Osteoblast (primary cell): Measurements from ENCODE around the gene MRPS34. TPM values are rescaled to one million over a fixed set of nuclear protein-coding genes. Genes with fewer than 3 reads are reported as not detected.
A peak's percentile ranks its signal among the peaks of the same experiment; 100 is the strongest.
"Not testable (repeated sequence)": the region's sequence is repeated elsewhere in the genome, so short reads cannot be mapped to it uniquely, and the experiment has no call there.

ENCODE experiments used
- DNase-seq: peaks from one replicate; pipeline ENCODE4 v3.0.0; 2011; ENCODE audit warnings: low spot score, mixed read lengths; ENCODE audit not compliant: insufficient read length; ENCODE audit errors: missing footprints
- H2AFZ ChIP-seq: 2 replicates; pipeline ENCODE4 v1.6.0; 2011; ENCODE audit warnings: mild to moderate bottlenecking, low read length
- H3K27ac ChIP-seq: 2 replicates; pipeline ENCODE4 v1.5.1; 2011; ENCODE audit warnings: mild to moderate bottlenecking, low read depth, low read length, moderate library complexity
- H3K27me3 ChIP-seq: 2 replicates; pipeline ENCODE4 v1.6.0; 2012; ENCODE audit warnings: mild to moderate bottlenecking, control low read depth, inconsistent platforms, low read length, moderate library complexity; ENCODE audit not compliant: insufficient read depth
- H3K36me3 ChIP-seq: 2 replicates; pipeline ENCODE4 v1.5.1; 2011; ENCODE audit warnings: mild to moderate bottlenecking, low read length, control low read depth, moderate library complexity; ENCODE audit not compliant: insufficient read depth
- H3K4me1 ChIP-seq: 2 replicates; pipeline ENCODE4 v1.5.1; 2011; ENCODE audit warnings: mild to moderate bottlenecking, low read length, control low read depth, moderate library complexity; ENCODE audit not compliant: insufficient read depth
- H3K4me2 ChIP-seq: 2 replicates; pipeline ENCODE4 v1.6.0; 2011; ENCODE audit warnings: mild to moderate bottlenecking, low read length; ENCODE audit not compliant: insufficient read depth
- H3K4me3 ChIP-seq: fragments of 200-600 bp; sonication (generic); 3 replicates; pipeline ENCODE4 v1.5.1; 2012; ENCODE audit warnings: mild to moderate bottlenecking, low read length, inconsistent platforms; ENCODE audit not compliant: insufficient read depth
- H3K79me2 ChIP-seq: 2 replicates; pipeline ENCODE4 v1.6.0; 2012; ENCODE audit warnings: mild to moderate bottlenecking, low read length, control low read depth, inconsistent platforms; ENCODE audit not compliant: insufficient read depth
- H3K9me3 ChIP-seq: 2 replicates; pipeline ENCODE4 v1.5.1; 2011; ENCODE audit warnings: low read depth, low read length, control low read depth
- H4K20me1 ChIP-seq: 2 replicates; pipeline ENCODE4 v1.6.0; 2012; ENCODE audit warnings: mild to moderate bottlenecking, low read length, control low read depth; ENCODE audit not compliant: insufficient read depth
- CTCF ChIP-seq: IDR thresholded peaks from 2 replicates; pipeline ENCODE4 v1.5.1; 2011; ENCODE audit warnings: mild to moderate bottlenecking, low read depth, low read length, moderate library complexity; ENCODE audit errors: extremely low read depth
- total RNA-seq: library from RNA; depleted of rRNA; stranded (reverse); fragments of >200 nt; gene quantifications from 2 replicates; pipeline ENCODE4 v1.2.3, GENCODE V29; 2012

Gene MRPS34
- total RNA-seq, 1 donor, result 40.5 TPM

- Histone ChIP-seq H3K36me3 (peaks cover 21% of the 10 kb centered on the region), H3K4me2 (no peak overlapping the region), H3K79me2 (peaks cover 32% of the 10 kb centered on the region), H2AFZ (no peak overlapping the region), H3K27ac (no peak overlapping the region), H3K27me3 (no peaks in the 10 kb centered on the region), H3K4me3 (no peak overlapping the region), H3K4me1 (peaks cover 11% of the 10 kb centered on the region), H3K9me3 (no peaks in the 10 kb centered on the region), H4K20me1 (peaks cover 28% of the 10 kb centered on the region)
- TF ChIP-seq CTCF, result no peak
- DNase-seq, result no peak
These were observed 32.0 kb downstream of the MRPS34 start for GRCh38 chr16:1740781-1741490.

- H3K4me2 ChIP-seq, result no peak overlapping the region
- H3K36me3 ChIP-seq, result peaks cover 27% of the 10 kb centered on the region
- no peak overlapping the region for H2AFZ ChIP-seq
- H3K27ac ChIP-seq, result no peak overlapping the region
- no peak for TF ChIP-seq CTCF
- H3K4me3 ChIP-seq, result no peak overlapping the region
- peaks cover 39% of the 10 kb centered on the region for H3K79me2 ChIP-seq
- no peaks in the 10 kb centered on the region for H3K9me3 ChIP-seq
- H3K4me1 ChIP-seq, result peaks cover 4% of the 10 kb centered on the region
- peak; percentile 67 for DNase-seq
- peaks cover 31% of the 10 kb centered on the region for H4K20me1 ChIP-seq
- H3K27me3 ChIP-seq, result no peaks in the 10 kb centered on the region
These were observed 32.7 kb downstream of the MRPS34 start for GRCh38 chr16:1740234-1740633.

GRCh38 chr16:1734816-1735215, 38.1 kb downstream of the MRPS34 start:
- DNase-seq, result peak; percentile 73
- H3K4me2 ChIP-seq, result no peak overlapping the region
- H3K4me3 ChIP-seq, result no peak overlapping the region
- H3K4me1 ChIP-seq, result no peaks in the 10 kb centered on the region
- H2AFZ ChIP-seq, result no peak overlapping the region
- no peak for TF ChIP-seq CTCF
- H3K36me3 ChIP-seq, result peaks cover 26% of the 10 kb centered on the region
- no peaks in the 10 kb centered on the region for H3K27me3 ChIP-seq
- H4K20me1 ChIP-seq, result peaks cover 34% of the 10 kb centered on the region
- peaks cover 42% of the 10 kb centered on the region for H3K79me2 ChIP-seq
- H3K27ac ChIP-seq, result no peak overlapping the region
- H3K9me3 ChIP-seq, result no peaks in the 10 kb centered on the region

- Histone ChIP-seq H3K9me3 (no peaks in the 10 kb centered on the region), H3K4me1 (no peaks in the 10 kb centered on the region), H2AFZ (no peak overlapping the region), H3K27me3 (no peaks in the 10 kb centered on the region), H4K20me1 (peaks cover 28% of the 10 kb centered on the region), H3K27ac (no peak overlapping the region), H3K36me3 (peaks cover 29% of the 10 kb centered on the region), H3K4me2 (no peak overlapping the region), H3K4me3 (no peak overlapping the region), H3K79me2 (peaks cover 38% of the 10 kb centered on the region)
- no peak for TF ChIP-seq CTCF
- peak; percentile 85 for DNase-seq
These were observed 38.8 kb downstream of the MRPS34 start for GRCh38 chr16:1734123-1734522.

GRCh38 chr16:1732551-1732987, 40.4 kb downstream of the MRPS34 start:
- Histone ChIP-seq H4K20me1 (peaks cover 28% of the 10 kb centered on the region), H3K36me3 (peaks cover 35% of the 10 kb centered on the region), H3K79me2 (peaks cover 40% of the 10 kb centered on the region)
- not testable (repeated sequence) for H3K27ac ChIP-seq, H3K9me3 ChIP-seq, H3K4me2 ChIP-seq, H3K4me3 ChIP-seq, H2AFZ ChIP-seq, H3K27me3 ChIP-seq, H3K4me1 ChIP-seq
- DNase-seq, result peak; percentile 82
